A549 (cell line): ENCODE results near the gene LDLRAD3. TPM values are rescaled to one million over a fixed set of nuclear protein-coding genes. Genes with fewer than 3 reads are reported as not detected.

Experiments
- ATAC-seq, 2 experiments: fragments of 200-7000 bp in 1 of 2; fragments of >200 bp in 1 of 2; cut with Nextera tagmentation in 1 of 2; cut with Tn5 transposase in 1 of 2; 3 replicates each; pipeline versions ENCODE4 v1.8.0 to v1.9.1; 2018 to 2020; ENCODE audit warnings: mild to moderate bottlenecking in 1 of 2, moderate library complexity in 1 of 2
- CTCF ChIA-PET: fragments of 300-600 bp; sonication (Branson Sonifier 250); formaldehyde crosslinking; extraction: SDS; loops from one replicate; lab custom pipeline; 2021; ENCODE audit warnings: antibody characterized with exemption, inconsistent platforms; lab: Yijun Ruan, JAX
- POLR2A ChIA-PET: fragments of 350-600 bp; formaldehyde crosslinking; extraction: SDS; loops from one replicate; lab custom pipeline; 2021; ENCODE audit warnings: antibody characterized with exemption, inconsistent platforms; lab: Yijun Ruan, JAX
- DNase-seq, 2 experiments: peaks; one replicate each; pipeline versions ENCODE4 v3.0.0 to v3.0.0-alpha.2; 2011 to 2016; ENCODE audit warnings: low read depth in 1 of 2, low spot score in 1 of 2
- FAIRE-seq: peaks from 2 replicates; lab custom pipeline; 2011; peaks lifted over from hg19 to GRCh38; lab: Jason Lieb, UNC
- H3K27ac ChIP-seq, 2 experiments: fragments of >200 bp; sonication (Bioruptor Twin); formaldehyde crosslinking; 3 replicates each; pipeline ENCODE4 v1.5.1; 2016 to 2017
- H3K4me1 ChIP-seq: fragments of >200 bp; sonication (Bioruptor Twin); formaldehyde crosslinking; 3 replicates; pipeline ENCODE4 v1.6.1; 2016
- H3K4me2 ChIP-seq: fragments of >200 bp; sonication (Bioruptor Twin); formaldehyde crosslinking; 3 replicates; pipeline ENCODE4 v1.6.1; 2016
- H3K4me3 ChIP-seq: fragments of >200 bp; sonication (Bioruptor Twin); formaldehyde crosslinking; 3 replicates; pipeline ENCODE4 v1.5.1; 2016
- H3K9me3 ChIP-seq: fragments of >200 bp; sonication (Bioruptor Twin); formaldehyde crosslinking; 3 replicates; pipeline ENCODE4 v1.6.1; 2016
- ATOH8 ChIP-seq: fragments of 250-450 bp; sonication (Bioruptor Pico); IDR thresholded peaks from 2 replicates; pipeline ENCODE4 v1.5.0; 2020; ENCODE audit warnings: low read depth, mild to moderate bottlenecking, moderate library complexity
- BCL3 ChIP-seq: fragments of >200 bp; sonication (Bioruptor Twin); formaldehyde crosslinking; IDR thresholded peaks from 3 replicates; pipeline ENCODE4 v1.6.1; 2016
- CBX2 ChIP-seq: fragments of 200-600 bp; sonication (generic); IDR thresholded peaks from 2 replicates; pipeline ENCODE4 v1.6.1; 2016; ENCODE audit warnings: low read depth, mild to moderate bottlenecking, borderline replicate concordance
- CBX8 ChIP-seq: fragments of 200-600 bp; sonication (generic); IDR thresholded peaks from 2 replicates; pipeline ENCODE4 v1.6.1; 2016
- CEBPB ChIP-seq, 2 experiments: fragments of >200 bp in 1 of 2; sonication (Bioruptor Twin) in 1 of 2; formaldehyde crosslinking in 1 of 2; IDR thresholded peaks; 2 replicates each; pipeline ENCODE4 v1.6.1; 2012 to 2016
- EHF ChIP-seq: fragments of 250-450 bp; sonication (Bioruptor Pico); IDR thresholded peaks from 2 replicates; pipeline ENCODE4 v1.5.0; 2020; ENCODE audit warnings: mild to moderate bottlenecking
- EP300 ChIP-seq, 2 experiments: fragments of >200 bp; sonication (Bioruptor Twin); formaldehyde crosslinking; IDR thresholded peaks; 2 replicates in 1 of 2; 3 replicates in 1 of 2; pipeline ENCODE4 v1.6.1; 2016 to 2017
- FOSB ChIP-seq: fragments of 250-450 bp; sonication (Bioruptor Pico); IDR thresholded peaks from 2 replicates; pipeline ENCODE4 v1.5.0; 2020; ENCODE audit warnings: mild to moderate bottlenecking, moderate library complexity
- FOSL2 ChIP-seq, 2 experiments: fragments of 450-650 bp in 1 of 2; fragments of >200 bp in 1 of 2; sonication (Bioruptor Twin) in 1 of 2; formaldehyde crosslinking; IDR thresholded peaks; 2 replicates each; pipeline versions ENCODE4 v1.5.0 to v1.6.1; 2016 to 2020; ENCODE audit warnings: mild to moderate bottlenecking in 1 of 2, moderate library complexity in 1 of 2
- GATA3 ChIP-seq: IDR thresholded peaks from 2 replicates; pipeline ENCODE4 v1.6.1; 2012; ENCODE audit warnings: borderline replicate concordance
- HES2 ChIP-seq: fragments of >200 bp; sonication (Bioruptor Twin); formaldehyde crosslinking; IDR thresholded peaks from 2 replicates; pipeline ENCODE4 v1.6.1; 2016
- HOXB5 ChIP-seq: fragments of 250-450 bp; sonication (Bioruptor Pico); IDR thresholded peaks from 2 replicates; pipeline ENCODE4 v1.5.0; 2020; ENCODE audit warnings: mild to moderate bottlenecking, moderate library complexity
- JUN ChIP-seq, 2 experiments: fragments of >200 bp; sonication (Bioruptor Twin); formaldehyde crosslinking; IDR thresholded peaks; 2 replicates in 1 of 2; 3 replicates in 1 of 2; pipeline ENCODE4 v1.6.1; 2016 to 2017
- JUNB ChIP-seq: fragments of >200 bp; sonication (Bioruptor Twin); formaldehyde crosslinking; IDR thresholded peaks from 2 replicates; pipeline ENCODE4 v1.6.1; 2016
- KDM1A ChIP-seq: fragments of 200-600 bp; sonication (generic); IDR thresholded peaks from 2 replicates; pipeline ENCODE4 v1.6.1; 2016; ENCODE audit warnings: low read depth, mild to moderate bottlenecking
- MAFK ChIP-seq: fragments of 450-650 bp; IDR thresholded peaks from 2 replicates; pipeline ENCODE4 v1.6.1; 2014; ENCODE audit not compliant: partially characterized antibody
- MAX ChIP-seq: IDR thresholded peaks from 2 replicates; pipeline ENCODE4 v1.6.1; 2012
- MYC ChIP-seq: IDR thresholded peaks from 2 replicates; pipeline ENCODE4 v1.6.1; 2012; ENCODE audit warnings: mild to moderate bottlenecking, inconsistent platforms, low read length, improper control_type of control experiment, borderline replicate concordance
- NR3C1 ChIP-seq: fragments of >200 bp; sonication (Bioruptor Twin); formaldehyde crosslinking; IDR thresholded peaks from 3 replicates; pipeline ENCODE4 v1.6.1; 2017
- PBX3 ChIP-seq: IDR thresholded peaks from 2 replicates; pipeline ENCODE4 v1.6.1; 2012
- RAD21 ChIP-seq, 2 experiments: fragments of >200 bp in 1 of 2; sonication (Bioruptor Twin) in 1 of 2; formaldehyde crosslinking in 1 of 2; IDR thresholded peaks in 1 of 2; conservative IDR thresholded peaks in 1 of 2; 2 replicates in 1 of 2; 3 replicates in 1 of 2; pipeline ENCODE4 v1.6.1; 2012 to 2018; ENCODE audit warnings: inconsistent platforms in 1 of 2
- RNF2 ChIP-seq: fragments of 200-600 bp; sonication (generic); IDR thresholded peaks from 2 replicates; pipeline ENCODE4 v1.6.1; 2016; ENCODE audit warnings: low read depth, mild to moderate bottlenecking, antibody characterized with exemption, moderate library complexity, borderline replicate concordance
- SMC3 ChIP-seq: fragments of >200 bp; sonication (Bioruptor Twin); formaldehyde crosslinking; IDR thresholded peaks from 3 replicates; pipeline ENCODE4 v1.6.1; 2018; ENCODE audit warnings: inconsistent platforms
- SREBF2 ChIP-seq: fragments of 450-650 bp; IDR thresholded peaks from 2 replicates; pipeline ENCODE4 v1.6.1; 2014; ENCODE audit warnings: mild to moderate bottlenecking, moderate library complexity
- ZC3H11A ChIP-seq: fragments of 450-650 bp; IDR thresholded peaks from 2 replicates; pipeline ENCODE4 v1.6.1; 2014; ENCODE audit warnings: antibody characterized with exemption, mild to moderate bottlenecking
- ZNF302 ChIP-seq: fragments of 250-450 bp; sonication (Bioruptor Pico); IDR thresholded peaks from 2 replicates; pipeline ENCODE4 v1.9.0; 2021; ENCODE audit warnings: inconsistent platforms, mild to moderate bottlenecking, moderate library complexity
- WGBS: methylation state at CpG from one replicate; pipeline ENCODE4 v1.1.6; 2017; ENCODE audit errors: missing lambda C conversion rate; 5-methylcytosine and 5-hydroxymethylcytosine counted together
- polyA plus RNA-seq, 4 experiments: library from polyadenylated mRNA; depleted of rRNA in 3 of 4; stranded (reverse); fragments of >200 nt; fragmentation: RNase III in 1 of 4; extraction: RNeasy Plus Mini Kit Qiagen cat#74134 plus additional on column Dnase treatment in 1 of 4; gene quantifications; 2 replicates in 3 of 4; 3 replicates in 1 of 4; pipeline ENCODE4 v1.2.3, GENCODE V29; 2011 to 2017

Gene LDLRAD3
- polyA plus RNA-seq, 2 of the 4 experiments (the other 2 are of a cell fraction): 10.5 to 13.2 TPM

- 73% methylated on average over 11 of the region's 11 CpGs for WGBS
- POLR2A ChIA-PET: interaction anchor here (0.7 kb wide), 1 partner anchor 52 kb away, joined by 3 read pairs; no protein-coding TSS in a partner anchor
- H3K4me1 ChIP-seq: peaks cover 15% of the 10 kb centered on the region
- no peak for TF ChIP-seq CBX8
- no peak for TF ChIP-seq GATA3
- no peak for TF ChIP-seq ZNF302
- no peak for TF ChIP-seq MAFK
- 0 out of 3 replicates have a peak, but pooled peaks cover 3% of the 10 kb centered on the region for H3K9me3 ChIP-seq
- peak overlapping the region; percentile 63 to 77 for H3K27ac ChIP-seq
- no peak overlapping the region for H3K4me3 ChIP-seq
- CTCF ChIA-PET: interaction anchor here (0.7 to 1.7 kb wide), 2 partner anchors 105 to 143 kb away, joined by 3 to 6 read pairs; no protein-coding TSS in a partner anchor
- FAIRE-seq (no peak), ATAC-seq (no peak; a peak in 2 of 6 replicates), DNase-seq (no peak)
- peak overlapping the region; percentile 68 for H3K4me2 ChIP-seq
These were observed 16.8 kb upstream of the LDLRAD3 start for GRCh38 chr11:35927104-35927503.

GRCh38 chr11:35927682-35928081 is 16.2 kb upstream of the LDLRAD3 start:
- Histone ChIP-seq H3K9me3 (0 out of 3 replicates have a peak, but pooled peaks cover 4% of the 10 kb centered on the region), H3K27ac (peak overlapping the region; percentile 63 to 77), H3K4me3 (no peak overlapping the region)
- peak; percentile 18 for FAIRE-seq
- CTCF ChIA-PET: interaction anchor here (0.6 to 1.7 kb wide), 2 partner anchors 106 to 322 kb away, joined by 3 to 6 read pairs; no protein-coding TSS in a partner anchor
- ATAC-seq: peak; percentile 82 to 94
- TF ChIP-seq EHF (CRISPR knock-in tag): no peak
- TF ChIP-seq HES2: peak; percentile 96
- no peak for TF ChIP-seq RNF2
- no peak; a peak in 2 of 5 replicates for TF ChIP-seq EP300 (IDR thresholded peaks at IDR 0.05)
- TF ChIP-seq BCL3: peak; percentile 33; the same call in 1 of the 3 replicates
- no peak for TF ChIP-seq FOSB
- no peak for TF ChIP-seq FOSL2 (IDR thresholded peaks at IDR 0.05)
- peak; percentile 33; the same call in 1 of the 2 replicates for TF ChIP-seq FOSL2 (CRISPR knock-in tag; IDR thresholded peaks at IDR 0.05)
- TF ChIP-seq ATOH8: no peak
- no peak for TF ChIP-seq NR3C1
- peak; percentile 98 to 99 for TF ChIP-seq CEBPB (IDR thresholded peaks at IDR 0.05)
- TF ChIP-seq MAX: peak; percentile 34; the same call in 1 of the 2 replicates
- peak; percentile 65 for TF ChIP-seq MYC
- TF ChIP-seq RAD21 (conservative IDR thresholded peaks at IDR 0.05 in 1 of 2, IDR thresholded peaks at IDR 0.05 in 1 of 2): peak in 1 of 2 experiments; percentile 31; a peak in 1 of 5 replicates
- TF ChIP-seq CBX2: no peak
- peak; percentile 29; the same call in 1 of the 2 replicates for TF ChIP-seq JUNB
- TF ChIP-seq, all 56 proteins: peak for 8
- Histone ChIP-seq H3K4me2 (peak overlapping the region; percentile 68), H3K4me1 (peaks cover 15% of the 10 kb centered on the region)
- POLR2A ChIA-PET: no interaction called here
- peak; percentile 34 to 80 for DNase-seq
- WGBS: 30% methylated on average over 10 of the region's 10 CpGs

GRCh38 chr11:35928688-35929395 is 15.0 kb upstream of the LDLRAD3 start:
- no peak overlapping the region for H3K4me2 ChIP-seq
- 92% methylated on average over 8 of the region's 8 CpGs for WGBS
- peaks cover 15% of the 10 kb centered on the region for H3K4me1 ChIP-seq
- H3K27ac ChIP-seq: peak overlapping the region; percentile 62 to 77; a peak in 5 of 6 replicates
- 0 out of 3 replicates have a peak, but pooled peaks cover 4% of the 10 kb centered on the region for H3K9me3 ChIP-seq
- H3K4me3 ChIP-seq: no peak overlapping the region
- CTCF ChIA-PET: no interaction called here
- ATAC-seq (no peak), FAIRE-seq (no peak), DNase-seq (no peak)
- POLR2A ChIA-PET: no interaction called here
- no peak for TF ChIP-seq KDM1A
- TF ChIP-seq CBX8: no peak
- TF ChIP-seq SREBF2: no peak
- TF ChIP-seq JUN (IDR thresholded peaks at IDR 0.05): no peak
- TF ChIP-seq ZC3H11A: no peak
- TF ChIP-seq SMC3: no peak
- TF ChIP-seq HOXB5 (CRISPR knock-in tag): no peak
- no peak for TF ChIP-seq RNF2
- TF ChIP-seq HES2: no peak
- TF ChIP-seq PBX3: no peak
